Sigmoid colon (tissue), 7 donors: ENCODE data around the gene IGF2BP2. TPM values are rescaled to one million over a fixed set of nuclear protein-coding genes. Genes with fewer than 3 reads are reported as not detected.

ENCODE experiments used
- DNase-seq: peaks from one replicate; pipeline ENCODE4 v3.0.0-alpha.2; 2019
- H3K27ac ChIP-seq, 4 donors: fragments of 200-600 bp; sonication (generic); one replicate each; pipeline ENCODE4 v1.5.1; 2016 to 2019; ENCODE audit warnings: mild to moderate bottlenecking in 1 of 4
- H3K27me3 ChIP-seq, 3 donors: fragments of 200-600 bp; sonication (generic); one replicate each; pipeline ENCODE4 v1.5.1; 2019; ENCODE audit warnings: mild to moderate bottlenecking in 1 of 3
- H3K36me3 ChIP-seq, 4 donors: fragments of 200-600 bp; sonication (generic); one replicate each; pipeline ENCODE4 v1.5.1; 2016 to 2019
- H3K4me1 ChIP-seq, 4 donors: fragments of 200-600 bp; sonication (generic); one replicate each; pipeline ENCODE4 v1.5.1; 2017 to 2019
- H3K4me3 ChIP-seq, 4 donors: fragments of 200-600 bp; sonication (generic); one replicate each; pipeline ENCODE4 v1.5.1; 2017 to 2019; ENCODE audit warnings: mild to moderate bottlenecking in 2 of 4, moderate library complexity in 1 of 4
- H3K9me3 ChIP-seq, 4 donors: fragments of 200-600 bp in 3 of 4; sonication (generic) in 3 of 4; one replicate each; pipeline versions ENCODE4 v1.5.1 to v1.6.1; 2013 to 2019
- EP300 ChIP-seq, 4 donors: sonication (generic); formaldehyde crosslinking; IDR thresholded peaks; one replicate each; pipeline ENCODE4 v1.6.1; 2017; ENCODE audit warnings: antibody characterized with exemption in 4 of 4
- POLR2A ChIP-seq, 2 donors: fragments of 450-650 bp; IDR thresholded peaks; one replicate each; pipeline ENCODE4 v1.6.1; 2016; ENCODE audit warnings: antibody characterized with exemption in 2 of 2, mild to moderate bottlenecking in 2 of 2, moderate library complexity in 2 of 2
- POLR2AphosphoS5 ChIP-seq, 4 donors: sonication (generic); formaldehyde crosslinking; IDR thresholded peaks; one replicate each; pipeline ENCODE4 v1.6.1; 2017; ENCODE audit warnings: antibody characterized with exemption in 4 of 4
- WGBS, 2 donors: extraction: QIAGEN DNeasy Blood & Tissue Kit; methylation state at CpG; one replicate each; pipeline ENCODE4 v1.1.7; 2013; 5-methylcytosine and 5-hydroxymethylcytosine counted together
- intact Hi-C: fragments of 100-400 bp; cut with DNase I; formaldehyde crosslinking; loops from one replicate; pipeline ENCODE4 v1.15.1; 2023
- polyA plus RNA-seq, 3 donors: library from polyadenylated mRNA; stranded (reverse); fragments of 200-250 nt; gene quantifications; one replicate each; pipeline ENCODE4 v1.2.3, GENCODE V29; 2013
- total RNA-seq, 4 donors: library from RNA; depleted of rRNA; stranded (reverse); fragments of >200 nt; gene quantifications; one replicate each; pipeline ENCODE4 v1.1.0, GENCODE V29; 2016
- TF ChIP-seq, protein P1 (sequence below), 4 experiments: fragments of 450-650 bp in 3 of 4; fragments of 200-600 bp in 1 of 4; IDR thresholded peaks; one replicate each; pipeline ENCODE4 v1.5.1; 2016 to 2019; ENCODE audit warnings: antibody characterized with exemption in 4 of 4, mild to moderate bottlenecking in 3 of 4, moderate library complexity in 2 of 4
- donor health status: healthy with polysubstance abuse.
- donor health status: Bipolar disorder and iron deficiency.
- donor health status: healthy.

IGF2BP2 gene
- total and polyA plus RNA-seq, 7 donors, result 6.3 to 20.7 (median 14.7) TPM

DNA sequence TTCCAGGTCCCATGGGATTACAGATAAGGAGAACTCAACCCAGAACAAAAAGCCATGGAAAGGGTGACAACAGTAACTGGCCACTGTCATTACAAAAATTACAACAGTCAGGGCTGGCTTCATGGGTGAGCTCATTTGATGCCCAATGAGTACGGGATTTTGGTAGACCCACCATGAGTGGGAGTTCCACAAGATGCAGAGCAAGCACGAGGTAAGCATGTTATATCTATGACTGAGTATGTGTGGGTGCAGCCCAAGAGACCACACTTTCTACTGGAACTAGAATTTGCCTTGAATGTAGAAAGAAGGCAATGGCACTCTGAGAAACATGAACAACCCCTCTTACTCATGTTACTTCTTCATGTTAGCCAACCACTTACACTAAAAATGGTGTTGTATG, 83.3 kb downstream of the IGF2BP2 start:
- Histone ChIP-seq H3K9me3 (no peaks in the 10 kb centered on the region), H3K36me3 (no peaks in the 10 kb centered on the region), H3K4me1 (no peaks in the 10 kb centered on the region), H3K4me3 (no peak overlapping the region), H3K27me3 (no peaks in the 10 kb centered on the region), H3K27ac (no peak overlapping the region)
- 90 to 95% methylated on average over 2 of the region's 2 CpGs for WGBS, 2 donors
- intact Hi-C loops, result no loop called here
- no peak for DNase-seq
- no peak for TF ChIP-seq POLR2A (IDR thresholded peaks at IDR 0.05)
- TF ChIP-seq EP300 (IDR thresholded peaks at IDR 0.05), result no peak
- TF ChIP-seq POLR2AphosphoS5 (IDR thresholded peaks at IDR 0.05), result no peak
- TF ChIP-seq, protein P1, sequence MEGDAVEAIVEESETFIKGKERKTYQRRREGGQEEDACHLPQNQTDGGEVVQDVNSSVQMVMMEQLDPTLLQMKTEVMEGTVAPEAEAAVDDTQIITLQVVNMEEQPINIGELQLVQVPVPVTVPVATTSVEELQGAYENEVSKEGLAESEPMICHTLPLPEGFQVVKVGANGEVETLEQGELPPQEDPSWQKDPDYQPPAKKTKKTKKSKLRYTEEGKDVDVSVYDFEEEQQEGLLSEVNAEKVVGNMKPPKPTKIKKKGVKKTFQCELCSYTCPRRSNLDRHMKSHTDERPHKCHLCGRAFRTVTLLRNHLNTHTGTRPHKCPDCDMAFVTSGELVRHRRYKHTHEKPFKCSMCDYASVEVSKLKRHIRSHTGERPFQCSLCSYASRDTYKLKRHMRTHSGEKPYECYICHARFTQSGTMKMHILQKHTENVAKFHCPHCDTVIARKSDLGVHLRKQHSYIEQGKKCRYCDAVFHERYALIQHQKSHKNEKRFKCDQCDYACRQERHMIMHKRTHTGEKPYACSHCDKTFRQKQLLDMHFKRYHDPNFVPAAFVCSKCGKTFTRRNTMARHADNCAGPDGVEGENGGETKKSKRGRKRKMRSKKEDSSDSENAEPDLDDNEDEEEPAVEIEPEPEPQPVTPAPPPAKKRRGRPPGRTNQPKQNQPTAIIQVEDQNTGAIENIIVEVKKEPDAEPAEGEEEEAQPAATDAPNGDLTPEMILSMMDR (IDR thresholded peaks at IDR 0.05), result no peak

DNA sequence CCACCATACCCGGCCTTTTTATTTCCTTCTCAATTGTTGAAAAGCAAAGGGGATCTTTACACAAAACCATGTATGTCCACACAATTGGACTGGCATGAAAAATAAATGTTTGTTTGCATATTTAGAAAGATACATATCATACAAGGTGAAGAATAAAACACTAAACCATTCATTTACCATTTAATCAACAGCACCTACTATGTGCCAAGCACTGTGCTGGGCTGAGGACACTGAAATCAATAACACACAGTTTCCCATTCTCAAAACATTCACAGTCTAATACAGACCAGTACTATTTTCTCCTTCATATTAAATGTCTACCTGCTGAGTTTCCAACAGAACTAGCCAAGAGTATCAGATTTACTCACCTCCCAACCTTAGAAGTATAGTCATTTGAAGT, 84.7 kb downstream of the IGF2BP2 start:
- Histone ChIP-seq H3K27ac (no peak overlapping the region), H3K9me3 (no peaks in the 10 kb centered on the region), H3K36me3 (no peaks in the 10 kb centered on the region), H3K4me1 (no peaks in the 10 kb centered on the region), H3K27me3 (no peaks in the 10 kb centered on the region), H3K4me3 (no peak overlapping the region)
- intact Hi-C loops, result no loop called here
- TF ChIP-seq POLR2A (IDR thresholded peaks at IDR 0.05) (no peak), POLR2AphosphoS5 (IDR thresholded peaks at IDR 0.05) (no peak), EP300 (IDR thresholded peaks at IDR 0.05) (no peak)
- TF ChIP-seq, protein P1 (IDR thresholded peaks at IDR 0.05), result no peak
- no peak for DNase-seq
- WGBS, 2 donors, result 74 to 82% methylated on average over 1 of the region's 1 CpG

DNA sequence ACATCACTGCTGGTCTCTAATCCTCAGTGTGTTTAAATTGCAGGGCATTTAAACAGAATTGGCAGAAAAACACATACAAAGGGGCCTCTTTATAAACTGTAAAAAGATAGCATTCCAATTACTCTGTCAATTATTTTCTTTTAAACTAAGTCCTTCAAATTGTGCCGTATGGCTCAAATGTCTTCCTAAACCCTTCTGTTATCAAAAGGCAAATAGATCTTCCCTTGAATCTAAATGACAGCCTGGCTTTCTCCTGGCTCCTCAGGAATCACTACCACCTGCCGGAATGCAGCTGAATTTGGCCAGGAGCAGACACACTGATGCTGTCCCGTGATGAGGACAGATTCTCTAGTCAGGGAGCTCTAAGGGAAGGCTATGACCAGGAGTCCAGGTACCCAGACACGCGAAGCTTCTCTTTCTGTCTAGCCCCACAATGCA, 85.6 kb downstream of the IGF2BP2 start:
- intact Hi-C loops, result no loop called here
- no peaks in the 10 kb centered on the region for H3K4me1 ChIP-seq

DNA sequence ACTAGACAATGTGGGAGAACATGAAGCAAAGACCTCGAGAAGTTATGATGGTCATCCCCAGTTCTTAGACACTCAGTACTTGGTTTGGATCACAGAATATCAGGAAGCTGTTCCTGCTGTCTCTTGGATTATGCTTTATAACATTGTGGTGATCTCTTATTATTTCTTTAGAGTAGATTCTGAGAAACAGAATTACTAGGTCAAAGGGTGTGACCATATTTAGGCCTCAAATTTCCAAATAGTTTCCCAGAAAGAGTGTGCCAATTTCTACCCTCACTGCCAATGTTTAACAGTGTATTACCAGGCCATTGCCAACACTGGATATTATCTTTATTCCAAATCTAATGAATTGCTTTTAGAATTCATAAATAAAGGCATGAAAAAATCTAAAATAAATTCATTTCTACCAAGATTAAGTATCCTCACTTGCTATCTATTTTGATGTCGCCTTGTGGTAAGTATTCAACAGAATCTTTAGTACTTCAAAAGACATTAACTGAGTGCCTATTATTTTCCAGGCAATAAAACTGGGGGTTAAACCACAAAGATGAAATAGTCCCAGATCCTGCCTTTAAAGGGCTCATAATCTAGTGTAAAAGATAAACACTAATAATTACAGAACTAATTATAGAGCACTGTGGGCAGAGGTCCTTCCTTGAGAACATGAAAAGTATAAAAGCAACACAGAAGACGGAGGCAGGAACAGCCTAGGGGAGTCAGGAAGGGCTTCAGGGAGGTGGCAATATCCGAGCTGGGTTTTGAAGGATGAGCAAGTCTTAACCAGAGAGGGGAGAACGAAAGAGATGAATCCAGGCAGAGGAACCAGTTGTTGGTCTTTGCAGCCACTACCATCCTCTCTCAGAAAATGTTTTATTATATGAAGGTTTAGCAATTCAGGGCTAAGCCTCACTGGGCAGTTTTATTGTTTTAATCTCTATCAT, 86.8 kb downstream of the IGF2BP2 start:
- Histone ChIP-seq H3K27me3 (no peaks in the 10 kb centered on the region), H3K4me3 (no peak overlapping the region), H3K36me3 (no peaks in the 10 kb centered on the region), H3K27ac (no peak overlapping the region), H3K9me3 (no peaks in the 10 kb centered on the region), H3K4me1 (no peaks in the 10 kb centered on the region)
- 79 to 82% methylated on average over 5 of the region's 5 CpGs for WGBS, 2 donors
- intact Hi-C loops, result no loop called here
- TF ChIP-seq, protein P1 (IDR thresholded peaks at IDR 0.05), result no peak
- no peak for TF ChIP-seq POLR2AphosphoS5 (IDR thresholded peaks at IDR 0.05)
- no peak for TF ChIP-seq EP300 (IDR thresholded peaks at IDR 0.05)
- no peak for TF ChIP-seq POLR2A (IDR thresholded peaks at IDR 0.05)
- DNase-seq, result no peak

More for the DNA sequence above, 85.6 kb downstream of the IGF2BP2 start:
- no peak for TF ChIP-seq EP300 (IDR thresholded peaks at IDR 0.05)
- no peak for TF ChIP-seq POLR2AphosphoS5 (IDR thresholded peaks at IDR 0.05)
- TF ChIP-seq, protein P1 (IDR thresholded peaks at IDR 0.05), result no peak
- no peak for TF ChIP-seq POLR2A (IDR thresholded peaks at IDR 0.05)
- no peaks in the 10 kb centered on the region for H3K27me3 ChIP-seq
- WGBS, 2 donors, result 54 to 78% methylated on average over 5 of the region's 5 CpGs
- no peak overlapping the region for H3K27ac ChIP-seq
- no peaks in the 10 kb centered on the region for H3K9me3 ChIP-seq
- DNase-seq, result no peak
- H3K4me3 ChIP-seq, result no peak overlapping the region
- no peaks in the 10 kb centered on the region for H3K36me3 ChIP-seq
